ENCODE data around the gene STAB1.

STAB1 gene

DNA sequence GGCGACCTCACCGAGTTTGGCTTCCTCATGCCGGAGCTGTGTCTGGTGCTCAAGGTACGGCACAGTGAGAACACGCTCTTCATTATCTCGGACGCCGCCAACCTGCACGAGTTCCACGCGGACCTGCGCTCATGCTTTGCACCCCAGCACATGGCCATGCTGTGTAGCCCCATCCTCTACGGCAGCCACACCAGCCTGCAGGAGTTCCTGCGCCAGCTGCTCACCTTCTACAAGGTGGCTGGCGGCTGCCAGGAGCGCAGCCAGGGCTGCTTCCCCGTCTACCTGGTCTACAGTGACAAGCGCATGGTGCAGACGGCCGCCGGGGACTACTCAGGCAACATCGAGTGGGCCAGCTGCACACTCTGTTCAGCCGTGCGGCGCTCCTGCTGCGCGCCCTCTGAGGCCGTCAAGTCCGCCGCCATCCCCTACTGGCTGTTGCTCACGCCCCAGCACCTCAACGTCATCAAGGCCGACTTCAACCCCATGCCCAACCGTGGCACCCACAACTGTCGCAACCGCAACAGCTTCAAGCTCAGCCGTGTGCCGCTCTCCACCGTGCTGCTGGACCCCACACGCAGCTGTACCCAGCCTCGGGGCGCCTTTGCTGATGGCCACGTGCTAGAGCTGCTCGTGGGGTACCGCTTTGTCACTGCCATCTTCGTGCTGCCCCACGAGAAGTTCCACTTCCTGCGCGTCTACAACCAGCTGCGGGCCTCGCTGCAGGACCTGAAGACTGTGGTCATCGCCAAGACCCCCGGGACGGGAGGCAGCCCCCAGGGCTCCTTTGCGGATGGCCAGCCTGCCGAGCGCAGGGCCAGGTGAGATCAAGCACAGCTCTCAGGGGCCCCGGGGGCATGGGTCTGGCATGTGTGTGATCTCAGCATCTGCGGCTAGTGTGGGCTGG is 7.1 kb upstream of the STAB1 start:
- no peak for DNase-seq

DNA sequence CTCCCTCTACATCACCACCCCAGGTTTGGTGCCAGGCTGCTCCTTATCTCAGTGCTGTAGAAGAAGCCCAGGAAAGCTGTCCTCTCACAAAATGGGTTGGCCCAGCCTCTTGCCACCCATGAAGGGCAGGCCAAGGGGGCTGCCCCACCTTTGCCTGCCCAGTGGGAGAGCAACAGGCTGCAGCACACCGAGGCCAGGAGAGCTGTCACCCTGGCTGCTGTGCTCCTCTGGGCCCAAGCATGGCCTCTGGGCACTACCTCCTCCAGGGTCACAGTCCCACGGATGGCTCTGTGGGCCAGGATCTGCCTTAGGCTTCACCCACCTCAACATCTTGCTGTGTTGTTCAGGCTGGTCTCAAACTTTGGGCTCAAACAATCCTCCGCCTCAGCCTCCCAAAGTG is 6.4 kb upstream of the STAB1 start:
- DNase-seq: no peak

DNA sequence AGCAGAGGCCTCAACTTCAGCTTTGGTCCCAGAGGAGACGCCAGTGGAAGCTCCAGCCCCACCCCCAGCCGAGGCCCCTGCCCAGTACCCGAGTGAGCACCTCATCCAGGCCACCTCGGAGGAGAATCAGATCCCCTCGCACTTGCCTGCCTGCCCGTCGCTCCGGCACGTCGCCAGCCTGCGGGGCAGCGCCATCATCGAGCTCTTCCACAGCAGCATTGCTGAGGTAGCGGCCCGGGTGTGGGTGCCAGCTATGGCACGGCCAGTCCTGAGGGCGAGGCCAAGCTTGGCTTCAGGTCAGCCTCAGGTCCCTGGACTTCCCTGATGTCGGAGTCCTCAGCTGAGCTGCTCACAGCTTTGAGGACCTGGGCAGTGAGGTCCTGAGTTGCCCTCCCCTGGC is 5.7 kb upstream of the STAB1 start:
- no peak for DNase-seq

DNA sequence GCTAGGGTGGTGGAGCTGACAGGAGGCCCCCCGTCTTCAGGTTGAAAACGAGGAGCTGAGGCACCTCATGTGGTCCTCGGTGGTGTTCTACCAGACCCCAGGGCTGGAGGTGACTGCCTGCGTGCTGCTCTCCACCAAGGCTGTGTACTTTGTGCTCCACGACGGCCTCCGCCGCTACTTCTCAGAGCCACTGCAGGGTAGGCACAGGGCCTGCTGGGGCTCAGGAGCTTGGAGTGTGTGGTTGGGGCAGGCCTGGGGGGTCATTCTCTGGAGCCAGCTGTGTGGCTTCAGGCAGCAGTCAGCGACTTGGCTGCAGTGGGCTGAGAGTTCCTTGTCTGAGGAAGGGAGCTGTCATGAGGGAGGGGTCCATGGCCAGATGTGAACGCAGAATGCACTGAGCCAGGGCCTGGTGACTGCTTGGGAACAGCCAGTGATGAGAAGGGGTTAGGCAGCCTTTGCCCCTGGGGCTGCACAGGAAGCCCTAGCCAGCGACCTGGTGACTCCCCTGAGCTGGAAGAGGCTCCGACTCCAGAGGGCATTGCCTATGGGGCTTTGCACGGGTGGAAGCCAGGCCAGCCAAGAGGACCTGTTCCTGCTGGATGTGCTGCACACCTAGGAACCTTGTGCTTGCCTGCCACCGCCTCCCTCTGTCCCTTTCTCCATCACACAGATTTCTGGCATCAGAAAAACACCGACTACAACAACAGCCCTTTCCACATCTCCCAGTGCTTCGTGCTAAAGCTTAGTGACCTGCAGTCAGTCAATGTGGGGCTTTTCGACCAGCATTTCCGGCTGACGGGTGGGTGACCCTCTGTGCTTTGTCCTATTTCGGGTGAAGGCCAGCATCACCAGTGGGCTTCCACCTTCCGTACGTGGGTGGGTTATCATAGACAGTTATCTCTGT is 4.9 kb upstream of the STAB1 start:
- no peak for DNase-seq

DNA sequence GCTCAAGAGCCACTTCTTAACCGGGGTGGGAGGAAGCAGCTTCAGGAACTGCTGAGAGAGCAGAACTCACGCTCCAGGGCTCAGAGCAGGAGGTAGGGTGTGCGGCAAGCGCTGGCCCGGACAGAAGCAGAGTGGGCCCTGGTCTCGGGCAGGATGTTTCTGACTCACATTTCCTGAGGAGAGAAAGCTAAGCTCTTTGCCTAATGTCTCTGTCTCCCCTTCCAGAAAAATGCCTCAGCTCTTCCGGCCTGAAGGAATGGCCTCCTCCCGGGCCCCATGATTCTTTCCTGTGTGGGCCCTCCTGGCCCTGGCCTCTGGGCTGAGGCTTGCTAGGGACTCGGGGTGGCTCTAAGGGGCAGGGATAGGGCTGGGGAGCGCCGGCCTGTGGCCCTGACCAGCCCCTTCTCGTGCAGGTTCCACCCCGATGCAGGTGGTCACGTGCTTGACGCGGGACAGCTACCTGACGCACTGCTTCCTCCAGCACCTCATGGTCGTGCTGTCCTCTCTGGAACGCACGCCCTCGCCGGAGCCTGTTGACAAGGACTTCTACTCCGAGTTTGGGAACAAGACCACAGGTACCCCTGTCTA is 4.1 kb upstream of the STAB1 start:
- DNase-seq: no peak

DNA sequence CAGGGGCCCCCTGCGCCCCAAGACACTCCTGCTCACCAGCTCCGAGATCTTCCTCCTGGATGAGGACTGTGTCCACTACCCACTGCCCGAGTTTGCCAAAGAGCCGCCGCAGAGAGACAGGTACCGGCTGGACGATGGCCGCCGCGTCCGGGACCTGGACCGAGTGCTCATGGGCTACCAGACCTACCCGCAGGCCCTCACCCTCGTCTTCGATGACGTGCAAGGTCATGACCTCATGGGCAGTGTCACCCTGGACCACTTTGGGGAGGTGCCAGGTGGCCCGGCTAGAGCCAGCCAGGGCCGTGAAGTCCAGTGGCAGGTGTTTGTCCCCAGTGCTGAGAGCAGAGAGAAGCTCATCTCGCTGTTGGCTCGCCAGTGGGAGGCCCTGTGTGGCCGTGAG is 3.1 kb upstream of the STAB1 start:
- no peak for DNase-seq

DNA sequence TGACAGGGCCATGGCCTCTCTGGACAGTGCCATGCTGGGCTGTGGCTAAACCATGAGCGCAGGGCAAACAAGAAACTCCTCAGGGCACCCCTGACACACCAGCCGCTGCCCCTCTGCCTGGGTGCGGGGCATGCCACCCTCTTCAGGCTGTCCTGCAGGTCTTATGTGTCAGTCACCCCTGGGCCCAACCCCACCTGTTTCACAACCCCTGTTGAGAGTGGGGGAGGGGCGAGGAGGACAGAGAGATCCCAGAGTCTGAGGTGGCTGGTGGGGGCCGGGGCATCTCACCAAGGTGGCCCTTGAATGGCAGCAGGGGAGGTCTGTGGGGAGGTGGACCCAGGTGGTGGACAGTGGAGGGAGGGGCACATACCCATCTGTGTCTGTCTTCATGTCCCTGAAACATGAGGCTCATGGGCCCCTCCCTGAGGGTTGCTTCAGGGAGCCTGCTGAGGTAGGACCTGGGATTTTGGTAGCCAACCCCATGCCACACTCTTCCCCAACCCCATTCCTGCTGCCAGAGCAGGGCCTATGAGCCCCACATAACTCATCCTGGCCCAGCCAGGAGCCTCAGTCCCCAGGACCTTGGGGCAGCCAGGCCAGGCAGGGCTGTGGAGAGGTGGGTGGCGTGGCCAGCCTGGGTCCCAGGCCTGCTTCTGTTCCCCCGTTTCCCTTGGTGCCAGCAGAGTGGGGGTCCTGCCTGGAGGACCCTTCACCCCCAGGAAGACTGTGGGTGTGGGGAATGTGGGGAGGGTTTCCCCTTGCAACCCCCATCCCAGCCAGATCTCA is 1.7 kb upstream of the STAB1 start:
- DNase-seq: no peak

DNA sequence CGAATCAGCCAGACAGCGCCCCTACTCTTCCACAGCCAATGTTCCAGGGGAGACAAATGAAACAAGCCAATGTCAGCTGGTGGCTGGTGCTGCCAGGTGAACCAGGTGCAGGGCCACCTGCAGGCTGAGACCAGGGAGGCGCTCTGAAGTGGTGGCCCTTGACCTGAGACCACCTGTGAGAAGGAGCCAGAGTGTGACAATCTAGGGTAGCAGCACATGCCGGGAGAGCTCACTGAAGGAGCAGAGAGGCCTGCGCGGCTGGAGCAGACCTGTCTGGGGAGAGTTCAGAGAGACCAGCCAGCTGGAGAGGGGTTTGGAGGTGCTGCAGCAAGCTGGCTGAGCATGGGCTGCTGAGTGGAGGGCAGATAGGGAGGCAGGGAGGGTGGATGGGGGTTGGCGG is 693 bp upstream of the STAB1 start:
- DNase-seq: no peak

DNA sequence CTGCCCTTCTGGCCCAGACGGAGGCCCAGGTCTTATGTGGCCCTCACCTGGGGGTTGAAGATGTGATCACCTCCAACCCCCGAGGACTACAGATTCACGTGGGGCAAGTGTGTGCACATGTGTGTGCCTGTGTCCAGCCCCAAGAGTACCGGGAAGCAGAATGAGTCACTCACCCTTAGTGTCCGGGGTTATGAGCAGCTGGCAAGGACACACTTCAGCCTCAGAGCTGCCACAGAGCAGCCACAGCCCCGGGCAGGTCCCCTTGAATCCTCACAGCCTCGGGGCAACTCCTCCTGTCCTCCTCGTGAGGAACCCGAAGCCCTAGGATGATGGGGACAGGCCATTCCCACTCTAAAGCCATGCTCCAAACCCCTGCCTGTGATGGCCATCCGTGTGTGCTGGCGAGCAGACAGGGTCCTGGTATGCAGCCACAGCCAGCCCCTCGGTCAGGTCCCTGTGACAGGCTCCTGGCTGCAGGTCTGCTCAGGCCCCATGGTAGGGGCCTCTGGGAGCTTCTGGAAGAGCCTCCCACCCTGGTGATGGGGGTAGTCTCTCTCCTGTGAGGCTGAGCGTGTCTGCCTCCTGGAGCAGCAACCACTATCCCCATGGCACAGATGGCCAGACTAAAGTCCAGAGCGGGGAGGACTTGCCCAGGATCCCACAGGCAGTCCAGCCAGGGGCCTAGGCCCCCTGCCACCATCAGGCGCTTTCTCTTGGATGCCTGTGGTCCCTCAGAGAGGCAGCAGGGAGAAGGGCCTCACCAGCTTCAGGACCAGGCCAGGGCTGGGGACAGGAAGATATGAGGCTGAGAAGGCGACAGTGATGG is 852 bp downstream of the STAB1 start:
- no peak for DNase-seq

DNA sequence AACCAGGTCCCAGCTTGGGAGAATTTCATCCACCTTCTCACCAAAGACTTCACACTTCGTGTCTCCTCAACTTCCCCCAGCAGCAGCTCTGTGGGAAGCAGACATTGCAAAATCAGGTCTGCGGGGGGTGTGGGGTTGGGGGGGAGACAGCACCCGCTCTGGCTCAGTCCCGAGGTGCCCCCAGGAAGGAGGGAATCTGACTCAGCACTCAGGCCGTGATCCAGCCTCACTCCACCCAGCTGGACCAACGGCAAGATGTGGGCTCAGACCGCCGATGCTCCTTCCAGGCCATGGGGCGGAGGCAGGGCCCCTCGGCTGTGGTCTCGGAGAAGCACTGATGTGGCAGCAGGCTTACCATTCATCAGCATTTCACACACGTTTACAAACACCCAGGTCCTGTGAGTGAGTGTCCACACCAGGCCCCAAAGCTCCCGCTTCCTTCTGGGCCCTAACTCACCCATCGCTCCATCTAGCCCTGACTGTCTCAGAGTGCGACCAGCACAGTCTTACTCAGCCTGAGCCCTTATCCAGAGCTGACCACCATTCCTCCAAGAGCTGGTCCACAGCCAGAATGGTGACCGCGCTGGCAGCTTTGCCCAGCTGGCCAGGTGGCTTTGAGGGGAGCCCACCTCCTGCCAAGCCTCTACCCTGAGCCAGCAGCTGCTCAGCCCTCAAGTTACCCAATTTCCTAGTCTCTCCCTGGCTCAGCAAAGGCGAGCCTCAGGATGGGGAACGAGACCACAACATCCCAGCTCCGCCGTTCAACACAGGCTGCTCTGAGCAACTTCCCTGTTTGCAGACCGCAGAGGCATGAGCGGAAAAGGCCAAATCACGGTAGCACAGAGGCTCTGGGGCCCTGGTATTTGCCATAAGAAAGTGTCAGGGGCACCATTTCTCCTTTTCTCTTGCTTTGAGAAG is 3.3 kb downstream of the STAB1 start:
- DNase-seq: no peak

DNA sequence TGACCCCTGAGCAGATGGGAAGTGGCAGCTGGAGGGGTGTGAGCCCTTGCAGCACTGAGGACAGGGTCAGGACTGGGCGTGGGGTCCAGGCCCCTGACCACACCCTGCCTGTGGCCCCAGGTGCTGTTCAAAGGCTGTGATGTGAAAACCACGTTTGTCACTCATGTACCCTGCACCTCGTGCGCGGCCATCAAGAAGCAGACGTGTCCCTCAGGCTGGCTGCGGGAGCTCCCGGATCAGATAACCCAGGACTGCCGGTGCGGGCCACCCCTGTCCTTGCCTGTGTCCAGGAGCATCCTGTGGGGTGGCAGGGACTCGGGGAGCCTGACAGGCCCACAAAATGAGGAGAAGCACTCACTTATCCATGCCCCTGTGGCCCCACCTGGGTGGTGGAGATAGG is 5.9 kb downstream of the STAB1 start:
- no peak for DNase-seq

DNA sequence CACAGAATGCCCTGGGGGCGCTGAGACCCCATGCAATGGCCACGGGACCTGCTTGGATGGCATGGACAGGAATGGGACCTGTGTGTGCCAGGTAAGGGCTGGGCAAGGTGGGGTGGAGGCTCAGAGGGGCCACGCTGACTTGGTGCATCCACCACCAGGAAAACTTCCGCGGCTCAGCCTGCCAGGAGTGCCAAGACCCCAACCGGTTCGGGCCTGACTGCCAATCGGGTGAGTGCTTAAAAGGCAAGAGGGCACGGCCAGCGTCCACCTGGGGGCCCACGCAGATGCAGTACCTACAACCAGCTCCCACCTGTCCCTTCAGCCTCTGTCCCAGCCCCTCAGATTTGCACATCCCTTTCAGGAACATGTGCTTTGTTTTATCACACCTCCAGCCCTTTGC is 6.9 kb downstream of the STAB1 start:
- DNase-seq: no peak

DNA sequence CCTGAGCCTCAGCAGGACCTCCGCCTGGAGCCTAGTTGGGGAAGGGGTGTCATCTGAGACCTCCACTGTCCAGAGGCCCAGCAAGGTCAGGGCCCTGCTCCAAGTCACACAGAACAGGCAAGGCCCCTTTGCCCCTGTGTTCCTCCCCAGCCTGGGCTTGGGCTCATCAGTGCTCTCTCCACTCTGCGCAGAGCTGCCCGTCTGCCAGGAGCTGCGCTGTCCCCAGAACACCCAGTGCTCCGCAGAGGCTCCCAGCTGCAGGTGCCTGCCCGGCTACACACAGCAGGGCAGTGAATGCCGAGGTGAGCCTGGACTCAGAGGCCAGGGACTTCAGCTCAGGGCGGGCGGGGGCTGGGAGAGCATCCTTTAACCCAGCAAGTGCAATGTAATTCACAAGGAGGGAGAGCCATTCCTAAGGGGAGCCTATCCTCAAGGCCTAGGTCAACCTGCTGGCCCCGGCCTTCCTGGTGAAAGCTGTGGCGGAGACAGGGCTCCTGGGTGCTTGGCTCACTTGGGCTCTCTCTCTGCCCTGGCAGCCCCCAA is 7.7 kb downstream of the STAB1 start:
- no peak for DNase-seq

DNA sequence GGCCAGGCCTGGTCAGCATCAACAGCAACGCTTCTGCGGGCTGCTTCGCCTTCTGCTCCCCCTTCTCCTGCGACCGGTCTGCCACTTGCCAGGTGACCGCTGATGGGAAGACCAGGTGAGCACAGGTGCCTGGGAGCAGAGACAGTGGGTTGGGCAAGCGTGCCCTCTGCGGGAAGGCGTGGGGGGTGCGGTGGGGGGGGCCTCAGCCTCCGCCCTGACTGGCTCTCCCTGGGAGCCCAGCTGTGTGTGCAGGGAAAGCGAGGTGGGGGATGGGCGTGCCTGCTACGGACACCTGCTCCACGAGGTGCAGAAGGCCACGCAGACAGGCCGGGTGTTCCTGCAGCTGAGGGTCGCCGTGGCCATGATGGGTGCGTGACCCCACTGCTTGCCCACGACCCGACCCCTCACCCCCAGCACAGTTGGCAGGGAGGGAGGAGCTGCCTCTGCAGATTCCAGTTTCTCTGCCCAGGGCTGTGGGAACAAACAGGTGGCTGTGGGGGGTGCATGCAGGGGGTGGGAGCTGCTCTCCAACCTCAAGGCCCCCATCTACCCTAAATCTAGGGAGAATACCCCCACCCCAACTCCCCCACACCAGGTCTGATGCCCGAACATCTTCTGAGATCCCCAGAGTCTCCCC is 8.8 kb downstream of the STAB1 start:
- no peak for DNase-seq

DNA sequence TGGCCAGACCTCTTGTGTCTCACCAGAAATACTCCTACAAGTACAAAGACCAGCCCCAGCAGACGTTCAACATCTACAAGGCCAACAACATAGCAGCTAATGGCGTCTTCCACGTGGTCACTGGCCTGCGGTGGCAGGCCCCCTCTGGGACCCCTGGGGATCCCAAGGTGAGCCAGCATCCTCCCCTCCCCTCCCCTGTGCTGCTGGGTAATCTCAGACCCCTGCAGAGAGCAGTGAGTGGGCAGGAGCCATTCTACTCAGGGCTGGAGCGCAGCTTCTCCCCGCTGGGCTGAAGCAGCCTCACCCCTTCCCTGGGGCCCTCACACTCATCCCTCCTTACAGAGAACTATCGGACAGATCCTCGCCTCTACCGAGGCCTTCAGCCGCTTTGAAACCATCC is 9.8 kb downstream of the STAB1 start:
- DNase-seq: no peak

DNA sequence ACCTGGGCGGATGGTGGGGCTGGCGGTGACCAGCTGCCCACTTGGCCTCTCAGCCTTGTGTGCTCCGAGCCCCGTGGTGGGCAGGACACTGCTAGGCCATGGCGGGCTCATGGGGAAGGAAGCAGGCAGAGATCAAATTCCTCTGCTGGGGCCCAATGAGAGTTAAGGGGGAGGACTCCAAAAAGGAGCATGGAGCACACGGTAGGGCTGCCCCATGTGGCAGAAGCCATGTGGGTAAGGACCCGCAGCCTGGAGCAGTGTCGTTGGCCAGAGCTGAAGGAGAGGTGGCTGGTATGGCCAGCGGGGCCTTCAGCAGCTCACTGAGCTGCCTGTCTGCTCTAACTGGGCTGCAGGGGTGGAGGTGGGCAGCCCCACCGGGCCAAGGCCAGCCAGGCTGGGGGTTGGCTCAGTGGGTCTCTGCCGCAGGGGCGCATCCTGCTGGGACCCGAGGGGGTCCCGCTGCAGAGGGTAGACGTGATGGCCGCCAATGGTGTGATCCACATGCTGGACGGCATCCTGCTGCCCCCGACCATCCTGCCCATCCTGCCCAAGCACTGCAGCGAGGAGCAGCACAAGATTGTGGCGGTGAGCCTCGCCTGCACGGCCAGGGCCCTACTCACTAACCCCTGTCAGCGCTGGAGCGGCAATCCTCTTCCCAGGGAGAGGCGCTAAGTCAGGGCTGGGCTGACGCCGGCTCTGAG is 11.3 kb downstream of the STAB1 start:
- DNase-seq: no peak

DNA sequence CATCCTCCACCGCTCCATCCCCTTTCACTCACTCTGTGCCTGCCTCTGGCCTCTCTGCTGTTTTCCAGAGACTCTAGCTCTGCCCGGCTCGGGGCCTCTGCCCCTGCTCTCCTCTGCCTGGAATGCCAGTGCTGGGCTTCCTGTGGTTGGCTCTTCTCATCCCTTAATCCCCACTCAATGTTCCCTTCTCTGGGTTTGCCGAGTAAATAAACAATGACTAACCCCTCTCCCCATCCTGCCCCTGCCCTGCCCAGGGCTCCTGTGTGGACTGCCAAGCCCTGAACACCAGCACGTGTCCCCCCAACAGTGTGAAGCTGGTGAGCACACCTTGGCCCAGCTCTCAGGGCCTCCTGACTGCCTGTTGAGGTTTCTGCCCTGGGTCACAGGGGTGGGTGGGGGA is 12.2 kb downstream of the STAB1 start:
- DNase-seq: no peak

DNA sequence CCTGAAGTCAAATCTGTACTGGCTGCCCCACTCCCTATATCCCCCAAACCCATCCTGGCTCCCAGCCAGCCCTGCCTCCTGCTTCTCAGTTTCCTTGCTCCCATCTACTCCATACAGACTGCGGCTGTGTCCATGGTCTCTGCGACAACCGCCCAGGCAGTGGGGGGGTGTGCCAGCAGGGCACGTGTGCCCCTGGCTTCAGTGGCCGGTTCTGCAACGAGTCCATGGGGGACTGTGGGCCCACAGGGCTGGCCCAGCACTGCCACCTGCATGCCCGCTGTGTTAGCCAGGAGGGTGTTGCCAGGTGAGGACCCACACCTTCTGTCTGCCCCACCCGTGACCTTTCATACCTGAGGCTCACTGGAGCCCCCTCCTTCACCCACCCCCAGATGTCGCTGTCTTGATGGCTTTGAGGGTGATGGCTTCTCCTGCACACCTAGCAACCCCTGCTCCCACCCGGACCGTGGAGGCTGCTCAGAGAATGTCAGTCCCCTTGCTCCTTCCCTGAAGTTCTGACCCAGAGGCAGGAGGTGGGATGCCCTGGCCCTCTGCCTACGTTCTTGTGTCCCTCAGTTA is 14.7 kb downstream of the STAB1 start:
- no peak for DNase-seq

DNA sequence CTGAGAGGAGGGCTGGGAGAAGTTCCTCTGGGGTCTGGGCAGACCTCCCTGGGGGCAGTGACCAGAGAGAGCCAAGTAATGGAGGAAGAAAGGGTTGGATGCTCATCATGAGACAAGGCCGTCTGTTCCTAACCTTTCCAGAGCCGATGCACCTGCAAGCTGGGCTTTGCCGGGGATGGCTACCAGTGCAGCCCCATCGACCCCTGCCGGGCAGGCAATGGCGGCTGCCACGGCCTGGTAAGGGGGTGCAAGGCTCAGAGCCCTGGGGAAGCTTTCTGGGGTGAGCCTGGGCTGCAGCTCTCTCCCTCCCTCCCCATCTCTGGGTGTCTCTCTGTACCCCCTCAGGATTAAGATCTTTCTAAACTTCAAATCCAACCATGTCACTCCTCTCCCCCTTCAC is 16.4 kb downstream of the STAB1 start:
- DNase-seq: no peak
